Aorta (tissue), 5 donors: ENCODE results near the gene CHML. TPM values are rescaled to one million over a fixed set of nuclear protein-coding genes. Genes with fewer than 3 reads are reported as not detected.

Experiments used
- ATAC-seq: fragments of 200-7000 bp; cut with Tn5 transposase; one replicate; pipeline ENCODE4 v1.9.1; 2022; ENCODE audit warnings: moderate library complexity; ENCODE audit not compliant: low FRiP score
- DNase-seq, 2 donors: peaks; one replicate each; pipeline ENCODE4 v3.0.0-alpha.2; 2020
- H3K27ac ChIP-seq, 2 donors: one replicate each; pipeline ENCODE4 v1.5.1; 2013; ENCODE audit warnings: low read length in 2 of 2, mild to moderate bottlenecking in 2 of 2, moderate library complexity in 2 of 2, control low read depth in 1 of 2, inconsistent platforms in 1 of 2, low read depth in 1 of 2
- H3K27me3 ChIP-seq, 2 donors: one replicate each; pipeline ENCODE4 v1.6.1; 2013; ENCODE audit warnings: control low read depth in 1 of 2, low read length in 1 of 2, mild to moderate bottlenecking in 1 of 2, moderate library complexity in 1 of 2; ENCODE audit not compliant: insufficient read depth in 2 of 2, control insufficient read depth in 1 of 2
- H3K36me3 ChIP-seq, 2 donors: one replicate each; pipeline ENCODE4 v1.6.1; 2013; ENCODE audit warnings: control low read depth in 1 of 2, low read length in 1 of 2, mild to moderate bottlenecking in 1 of 2; ENCODE audit not compliant: insufficient read depth in 2 of 2, control insufficient read depth in 1 of 2
- H3K4me1 ChIP-seq, 2 donors: one replicate each; pipeline ENCODE4 v1.6.1; 2013; ENCODE audit warnings: low read length in 2 of 2, control low read depth in 1 of 2, mild to moderate bottlenecking in 1 of 2, moderate library complexity in 1 of 2; ENCODE audit not compliant: insufficient read depth in 2 of 2, control insufficient read depth in 1 of 2
- H3K4me3 ChIP-seq, 2 donors: one replicate each; pipeline ENCODE4 v1.5.1; 2013; ENCODE audit warnings: low read length in 2 of 2, control low read depth in 1 of 2, mild to moderate bottlenecking in 1 of 2
- H3K9me3 ChIP-seq: one replicate; pipeline ENCODE4 v1.6.1; 2013; ENCODE audit warnings: mild to moderate bottlenecking, low read length; ENCODE audit not compliant: control insufficient read depth
- WGBS, 2 donors: extraction: QIAGEN DNeasy Blood & Tissue Kit; methylation state at CpG; one replicate each; pipeline ENCODE4 v1.1.7; 2013; 5-methylcytosine and 5-hydroxymethylcytosine counted together
- intact Hi-C, 2 donors: fragments of 100-400 bp; cut with DNase I; formaldehyde crosslinking; loops; one replicate each; pipeline versions ENCODE4 v1.14.2 to v1.15.0; 2022
- polyA plus RNA-seq, 2 donors: library from polyadenylated mRNA; stranded (reverse); fragments of 200-250 nt; gene quantifications; one replicate each; pipeline ENCODE4 v1.2.3, GENCODE V29; 2013
- total RNA-seq, 2 donors: library from RNA; stranded (reverse); fragmentation: NEBNext Ultra II Directional; extraction: Animal tissue kit (Norgen Biotek cat#: 25700); gene quantifications; one replicate each; pipeline ENCODE4 v1.2.1, GENCODE V29; 2021
- donor health status: healthy with polysubstance abuse.
- donor health status: Bipolar disorder and iron deficiency.
- donor health status: DM: no; HTN: no; CAD: no.
- donor health status: DM: no; HTN: no; CAD: no.
- donor health status: DM: yes; HTN: yes; CAD: no.

CHML gene
- total and polyA plus RNA-seq, 4 donors: 2.6 to 13.3 (median 6.5) TPM

GRCh38 chr1:241632987-241633386, 7.2 kb downstream of the CHML start:
- Histone ChIP-seq H3K36me3 (no peaks in the 10 kb centered on the region), H3K9me3 (no peaks in the 10 kb centered on the region), H3K27me3 (no peaks in the 10 kb centered on the region), H3K4me1 (no peaks in the 10 kb centered on the region), H3K27ac (no peak overlapping the region), H3K4me3 (no peak overlapping the region)
- WGBS, 2 donors: 96 to 97% methylated on average over 3 of the region's 3 CpGs
- intact Hi-C loops: no loop called here
- DNase-seq (no peak), ATAC-seq (no peak)

GRCh38 chr1:241631674-241632073, 8.5 kb downstream of the CHML start:
- Histone ChIP-seq H3K4me1 (no peaks in the 10 kb centered on the region), H3K27me3 (no peaks in the 10 kb centered on the region), H3K4me3 (no peak overlapping the region), H3K36me3 (no peaks in the 10 kb centered on the region), H3K9me3 (no peaks in the 10 kb centered on the region), H3K27ac (no peak overlapping the region)
- ATAC-seq (no peak), DNase-seq (no peak)
- intact Hi-C loops: no loop called here
- whole genome bisulfite sequencing, 2 donors: 91 to 93% methylated on average over 5 of the region's 5 CpGs

- Histone ChIP-seq H3K4me1 (no peaks in the 10 kb centered on the region), H3K4me3 (no peak overlapping the region), H3K9me3 (no peaks in the 10 kb centered on the region), H3K27me3 (no peaks in the 10 kb centered on the region), H3K27ac (no peak overlapping the region), H3K36me3 (no peaks in the 10 kb centered on the region)
- ATAC-seq (no peak), DNase-seq (no peak)
- intact Hi-C loops: no loop called here
- 97 to 100% methylated on average over 2 of the region's 2 CpGs for WGBS, 2 donors
Measured at GRCh38 chr1:241630899-241631298, 9.3 kb downstream of the CHML start.

- Histone ChIP-seq H3K36me3 (no peaks in the 10 kb centered on the region), H3K4me3 (no peak overlapping the region), H3K9me3 (no peaks in the 10 kb centered on the region), H3K27ac (no peak overlapping the region), H3K4me1 (no peaks in the 10 kb centered on the region), H3K27me3 (no peaks in the 10 kb centered on the region)
- no peak for ATAC-seq
- DNase-seq: no peak
- intact Hi-C loops: no loop called here
- WGBS, 2 donors: 95 to 99% methylated on average over 1 of the region's 1 CpG
Measured at GRCh38 chr1:241630476-241630875, 9.7 kb downstream of the CHML start.

GRCh38 chr1:241630005-241630404, 10.2 kb downstream of the CHML start:
- intact Hi-C loops: no loop called here
- ATAC-seq: no peak

GRCh38 chr1:241627453-241628259, 12.5 kb downstream of the CHML start:
- no peaks in the 10 kb centered on the region for H3K9me3 ChIP-seq
- intact Hi-C loops: no loop called here
- no peak for DNase-seq
- 35 to 44% methylated on average over 9 of the region's 9 CpGs for WGBS, 2 donors
- no peak overlapping the region for H3K4me3 ChIP-seq
- H3K27ac ChIP-seq: no peak overlapping the region
- ATAC-seq: no peak
- H3K27me3 ChIP-seq: no peaks in the 10 kb centered on the region
- no peaks in the 10 kb centered on the region for H3K4me1 ChIP-seq
- no peaks in the 10 kb centered on the region for H3K36me3 ChIP-seq

More at GRCh38 chr1:241630005-241630404, 10.2 kb downstream of the CHML start:
- no peak for DNase-seq
- no peak overlapping the region for H3K4me3 ChIP-seq
- no peaks in the 10 kb centered on the region for H3K27me3 ChIP-seq
- H3K9me3 ChIP-seq: no peaks in the 10 kb centered on the region
- no peak overlapping the region for H3K27ac ChIP-seq
- H3K36me3 ChIP-seq: no peaks in the 10 kb centered on the region
- H3K4me1 ChIP-seq: no peaks in the 10 kb centered on the region

- Histone ChIP-seq H3K4me3 (no peak overlapping the region), H3K4me1 (no peaks in the 10 kb centered on the region), H3K27me3 (no peaks in the 10 kb centered on the region), H3K27ac (no peak overlapping the region), H3K9me3 (no peaks in the 10 kb centered on the region), H3K36me3 (no peaks in the 10 kb centered on the region)
- ATAC-seq: no peak
- 42 to 53% methylated on average over 2 of the region's 2 CpGs for WGBS, 2 donors
- DNase-seq: no peak
- intact Hi-C loops: no loop called here
Measured at GRCh38 chr1:241624935-241625334, 15.2 kb downstream of the CHML start.

- ATAC-seq (peak; percentile 44), DNase-seq (no peak)
- Histone ChIP-seq H3K9me3 (no peaks in the 10 kb centered on the region), H3K27ac (no peak overlapping the region), H3K4me3 (no peak overlapping the region), H3K27me3 (no peaks in the 10 kb centered on the region), H3K4me1 (no peaks in the 10 kb centered on the region), H3K36me3 (no peaks in the 10 kb centered on the region)
- 24 to 33% methylated on average over 5 of the region's 5 CpGs for WGBS, 2 donors
- intact Hi-C loops: no loop called here
Measured at GRCh38 chr1:241622669-241623068, 17.5 kb downstream of the CHML start.

- no peak for DNase-seq
- Histone ChIP-seq H3K4me1 (no peaks in the 10 kb centered on the region), H3K9me3 (no peaks in the 10 kb centered on the region), H3K36me3 (no peaks in the 10 kb centered on the region), H3K27ac (no peak overlapping the region), H3K27me3 (no peaks in the 10 kb centered on the region), H3K4me3 (no peak overlapping the region)
- 96 to 97% methylated on average over 7 of the region's 7 CpGs for WGBS, 2 donors
- ATAC-seq: no peak
- intact Hi-C loops: no loop called here
Measured at GRCh38 chr1:241617426-241617825, 22.7 kb downstream of the CHML start.
